ENCODE results near the gene ANLN. TPM values are rescaled to one million over a fixed set of nuclear protein-coding genes. Genes with fewer than 3 reads are reported as not detected.
"Not testable (repeated sequence)": the region's sequence is repeated elsewhere in the genome, so short reads cannot be mapped to it uniquely, and the experiment has no call there.

ANLN gene
- total RNA-seq, 4 donors from 2014 or later = 9.4 to 17.3 (median 13.5) TPM

DNA sequence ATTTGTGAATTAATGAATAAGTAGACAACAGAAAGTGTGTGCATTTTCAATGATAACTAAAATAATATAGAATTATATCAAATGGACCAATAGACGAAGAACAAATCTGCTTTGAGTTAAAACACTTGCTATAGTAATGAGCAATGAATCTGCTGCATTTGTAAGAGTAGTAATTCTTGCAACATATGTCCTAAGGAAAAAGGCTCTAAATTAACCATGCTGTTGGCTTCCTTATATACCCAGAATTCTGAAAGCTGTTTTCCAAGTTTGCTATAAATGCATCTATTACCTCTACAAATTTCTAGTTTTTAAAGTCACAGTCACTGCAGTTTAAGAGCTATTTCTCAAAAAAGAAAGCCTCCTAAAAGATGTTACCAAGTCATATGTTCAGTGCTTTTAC, 20.5 kb upstream of the ANLN start:
- WGBS, 2 donors = 84 to 91% methylated on average over 1 of the region's 1 CpG
- H3K4me3 ChIP-seq (ENCODE audit: low read depth, poor library complexity, severe bottlenecking) = no peak overlapping the region
- intact Hi-C loops (cut with DNase I; ENCODE audit: low total_unique reads) = no loop called here
- TF ChIP-seq, protein P1, sequence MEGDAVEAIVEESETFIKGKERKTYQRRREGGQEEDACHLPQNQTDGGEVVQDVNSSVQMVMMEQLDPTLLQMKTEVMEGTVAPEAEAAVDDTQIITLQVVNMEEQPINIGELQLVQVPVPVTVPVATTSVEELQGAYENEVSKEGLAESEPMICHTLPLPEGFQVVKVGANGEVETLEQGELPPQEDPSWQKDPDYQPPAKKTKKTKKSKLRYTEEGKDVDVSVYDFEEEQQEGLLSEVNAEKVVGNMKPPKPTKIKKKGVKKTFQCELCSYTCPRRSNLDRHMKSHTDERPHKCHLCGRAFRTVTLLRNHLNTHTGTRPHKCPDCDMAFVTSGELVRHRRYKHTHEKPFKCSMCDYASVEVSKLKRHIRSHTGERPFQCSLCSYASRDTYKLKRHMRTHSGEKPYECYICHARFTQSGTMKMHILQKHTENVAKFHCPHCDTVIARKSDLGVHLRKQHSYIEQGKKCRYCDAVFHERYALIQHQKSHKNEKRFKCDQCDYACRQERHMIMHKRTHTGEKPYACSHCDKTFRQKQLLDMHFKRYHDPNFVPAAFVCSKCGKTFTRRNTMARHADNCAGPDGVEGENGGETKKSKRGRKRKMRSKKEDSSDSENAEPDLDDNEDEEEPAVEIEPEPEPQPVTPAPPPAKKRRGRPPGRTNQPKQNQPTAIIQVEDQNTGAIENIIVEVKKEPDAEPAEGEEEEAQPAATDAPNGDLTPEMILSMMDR (IDR thresholded peaks at IDR 0.05) = no peak
- no peak for TF ChIP-seq POLR2A (IDR thresholded peaks at IDR 0.05)
- DNase-seq (ENCODE audit: low spot score in 2 of 2) = no peak

GRCh38 chr7:36370046-36370445, 19.6 kb upstream of the ANLN start:
- WGBS, 2 donors = 84 to 89% methylated on average over 2 of the region's 2 CpGs
- no peak for DNase-seq (ENCODE audit: low spot score in 2 of 2)
- no peak overlapping the region for H3K4me3 ChIP-seq (ENCODE audit: low read depth, poor library complexity, severe bottlenecking)
- no peak for TF ChIP-seq POLR2A (IDR thresholded peaks at IDR 0.05)
- TF ChIP-seq, protein P1 (IDR thresholded peaks at IDR 0.05) = no peak
- intact Hi-C loops (cut with DNase I; ENCODE audit: low total_unique reads) = no loop called here

GRCh38 chr7:36372156-36372555, 17.5 kb upstream of the ANLN start:
- WGBS, 2 donors = 41 to 49% methylated on average over 4 of the region's 4 CpGs
- no peak for DNase-seq (ENCODE audit: low spot score in 2 of 2)
- no peak overlapping the region for H3K4me3 ChIP-seq (ENCODE audit: low read depth, poor library complexity, severe bottlenecking)
- no peak for TF ChIP-seq POLR2A (IDR thresholded peaks at IDR 0.05)
- TF ChIP-seq, protein P1 (IDR thresholded peaks at IDR 0.05) = no peak
- intact Hi-C loops (cut with DNase I; ENCODE audit: low total_unique reads) = no loop called here

DNA sequence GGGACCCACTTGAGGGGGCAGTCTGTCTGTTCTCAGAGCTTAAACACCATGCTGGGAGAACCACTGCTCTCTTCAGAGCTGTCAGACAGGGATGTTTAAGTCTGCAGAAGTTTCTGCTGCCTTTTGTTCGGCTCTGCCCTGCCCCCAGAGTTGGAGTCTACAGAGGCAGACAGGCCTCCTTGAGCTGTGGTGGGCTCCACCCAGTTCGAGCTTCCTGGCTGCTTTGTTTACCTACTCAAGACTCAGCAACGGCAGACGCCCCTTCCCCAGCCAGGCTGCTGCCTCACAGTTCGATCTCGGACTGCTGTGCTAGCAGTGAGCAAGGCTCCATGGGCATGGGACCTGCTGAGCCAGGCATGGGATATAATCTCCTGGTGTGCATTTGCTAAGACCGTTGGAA, 11.1 kb upstream of the ANLN start:
- intact Hi-C loops (cut with DNase I; ENCODE audit: low total_unique reads); DNase-seq (ENCODE audit: low spot score in 2 of 2); H3K4me3 ChIP-seq (ENCODE audit: low read depth, poor library complexity, severe bottlenecking): not testable (repeated sequence)
- 78 to 84% methylated on average over 7 of the region's 7 CpGs for WGBS, 2 donors

DNA sequence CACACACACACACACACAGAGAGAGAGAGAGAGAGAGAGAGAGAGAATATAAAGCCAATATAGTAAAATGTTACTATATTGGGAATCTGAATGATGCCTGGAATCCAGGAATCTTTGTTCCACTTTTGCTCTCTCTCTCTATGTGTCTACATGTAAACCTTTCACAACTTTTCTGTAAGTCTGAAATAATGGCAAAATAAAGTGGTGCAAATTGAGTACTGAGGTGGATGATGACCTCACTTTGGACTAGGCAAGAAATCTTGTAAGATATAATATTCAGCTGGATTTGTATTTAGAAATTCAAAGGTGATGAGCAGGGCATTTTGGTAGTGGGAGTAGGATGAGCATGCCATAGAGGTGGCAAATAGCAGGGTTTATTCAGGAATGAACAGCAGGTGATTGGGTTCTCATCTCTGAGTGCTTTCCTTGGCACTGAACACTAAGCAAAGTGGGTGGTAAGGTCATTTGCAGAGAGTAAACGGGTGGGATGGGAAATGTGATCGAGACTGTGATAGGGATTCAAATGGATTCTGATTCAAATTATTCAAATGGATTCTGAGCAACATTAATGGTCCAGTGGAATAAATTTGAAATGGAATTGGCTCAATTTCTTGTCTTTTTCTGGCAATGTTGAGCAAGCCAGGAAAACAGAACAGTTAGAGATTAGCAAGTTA, 9.7 kb upstream of the ANLN start:
- no peak for DNase-seq (ENCODE audit: low spot score in 2 of 2)
- intact Hi-C loops (cut with DNase I; ENCODE audit: low total_unique reads) = no loop called here
- TF ChIP-seq, protein P1 (IDR thresholded peaks at IDR 0.05) = no peak
- no peak for TF ChIP-seq POLR2A (IDR thresholded peaks at IDR 0.05)
- no peak overlapping the region for H3K4me3 ChIP-seq (ENCODE audit: low read depth, poor library complexity, severe bottlenecking)
- 54 to 62% methylated on average over 2 of the region's 2 CpGs for WGBS, 2 donors

- no peak for DNase-seq (ENCODE audit: low spot score in 2 of 2)
- no peak overlapping the region for H3K4me3 ChIP-seq (ENCODE audit: low read depth, poor library complexity, severe bottlenecking)
- no peak for TF ChIP-seq POLR2A (IDR thresholded peaks at IDR 0.05)
- TF ChIP-seq, protein P1 (IDR thresholded peaks at IDR 0.05) = no peak
- intact Hi-C loops (cut with DNase I; ENCODE audit: low total_unique reads) = no loop called here
- 90 to 95% methylated on average over 2 of the region's 2 CpGs for WGBS, 2 donors
Measured at GRCh38 chr7:36381056-36381455, 8.6 kb upstream of the ANLN start.

- 93 to 96% methylated on average over 3 of the region's 3 CpGs for WGBS, 2 donors
- DNase-seq (ENCODE audit: low spot score in 2 of 2); intact Hi-C loops (cut with DNase I; ENCODE audit: low total_unique reads); H3K4me3 ChIP-seq (ENCODE audit: low read depth, poor library complexity, severe bottlenecking): not testable (repeated sequence)
Measured at GRCh38 chr7:36383284-36383683, 6.4 kb upstream of the ANLN start.

GRCh38 chr7:36385646-36386045, 4.0 kb upstream of the ANLN start:
- H3K4me3 ChIP-seq (ENCODE audit: low read depth, poor library complexity, severe bottlenecking); DNase-seq (ENCODE audit: low spot score in 2 of 2); intact Hi-C loops (cut with DNase I; ENCODE audit: low total_unique reads): not testable (repeated sequence)
- WGBS, 2 donors = 93 to 100% methylated on average over 3 of the region's 3 CpGs

All from lower leg skin (tissue), 4 donors.